ENCODE measurements around the gene GHR. TPM values are rescaled to one million over a fixed set of nuclear protein-coding genes. Genes with fewer than 3 reads are reported as not detected.
A peak's percentile ranks its signal among the peaks of the same experiment; 100 is the strongest.

Gene GHR
- total RNA-seq, 4 donors from 2014 or later, result 0.40 to 11.6 (median 7.6) TPM

- H3K36me3 ChIP-seq, result no peaks in the 10 kb centered on the region
- no peak for DNase-seq
- in situ Hi-C loops (cut with MboI; ENCODE audit: low pct_ligation_motif_present in 1 of 4, low pct_unique_long_range_greater_than_20kb in 1 of 4, low sequenced_read_pairs in 3 of 4), result no loop called here
- no peak for TF ChIP-seq EP300 (IDR thresholded peaks at IDR 0.05; ENCODE audit: low read depth)
- TF ChIP-seq, protein P1, sequence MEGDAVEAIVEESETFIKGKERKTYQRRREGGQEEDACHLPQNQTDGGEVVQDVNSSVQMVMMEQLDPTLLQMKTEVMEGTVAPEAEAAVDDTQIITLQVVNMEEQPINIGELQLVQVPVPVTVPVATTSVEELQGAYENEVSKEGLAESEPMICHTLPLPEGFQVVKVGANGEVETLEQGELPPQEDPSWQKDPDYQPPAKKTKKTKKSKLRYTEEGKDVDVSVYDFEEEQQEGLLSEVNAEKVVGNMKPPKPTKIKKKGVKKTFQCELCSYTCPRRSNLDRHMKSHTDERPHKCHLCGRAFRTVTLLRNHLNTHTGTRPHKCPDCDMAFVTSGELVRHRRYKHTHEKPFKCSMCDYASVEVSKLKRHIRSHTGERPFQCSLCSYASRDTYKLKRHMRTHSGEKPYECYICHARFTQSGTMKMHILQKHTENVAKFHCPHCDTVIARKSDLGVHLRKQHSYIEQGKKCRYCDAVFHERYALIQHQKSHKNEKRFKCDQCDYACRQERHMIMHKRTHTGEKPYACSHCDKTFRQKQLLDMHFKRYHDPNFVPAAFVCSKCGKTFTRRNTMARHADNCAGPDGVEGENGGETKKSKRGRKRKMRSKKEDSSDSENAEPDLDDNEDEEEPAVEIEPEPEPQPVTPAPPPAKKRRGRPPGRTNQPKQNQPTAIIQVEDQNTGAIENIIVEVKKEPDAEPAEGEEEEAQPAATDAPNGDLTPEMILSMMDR (IDR thresholded peaks at IDR 0.05), result peak in 1 of 5 experiments; percentile 14
- intact Hi-C loops (cut with DNase I; ENCODE audit: low total_unique reads), result no loop called here
- no peaks in the 10 kb centered on the region for H3K4me1 ChIP-seq
- H3K9me3 ChIP-seq, result no peaks in the 10 kb centered on the region
- H3K27me3 ChIP-seq, result no peaks in the 10 kb centered on the region
- H3K4me3 ChIP-seq, result no peak overlapping the region
- 59 to 64% methylated on average over 2 of the region's 2 CpGs for WGBS, 2 donors (ENCODE audit: low coverage in 1 of 2)
- H3K27ac ChIP-seq, result no peak overlapping the region
Measured at GRCh38 chr5:42636425-42636824, 213.2 kb downstream of the GHR start.

- H3K4me1 ChIP-seq, result no peaks in the 10 kb centered on the region
- intact Hi-C loops (cut with DNase I; ENCODE audit: low total_unique reads), result no loop called here
- TF ChIP-seq, protein P1 (IDR thresholded peaks at IDR 0.05), result no peak
- no peak for TF ChIP-seq EP300 (IDR thresholded peaks at IDR 0.05; ENCODE audit: low read depth)
- TF ChIP-seq POLR2AphosphoS5 (IDR thresholded peaks at IDR 0.05), result no peak
- no peak for TF ChIP-seq POLR2A (IDR thresholded peaks at IDR 0.05)
- no peaks in the 10 kb centered on the region for H3K27me3 ChIP-seq
- no peaks in the 10 kb centered on the region for H3K36me3 ChIP-seq
- in situ Hi-C loops (cut with MboI; ENCODE audit: low pct_ligation_motif_present in 1 of 4, low pct_unique_long_range_greater_than_20kb in 1 of 4, low sequenced_read_pairs in 3 of 4), result no loop called here
- H3K9me3 ChIP-seq, result no peaks in the 10 kb centered on the region
- no peak overlapping the region for H3K27ac ChIP-seq
- 56 to 65% methylated on average over 1 of the region's 1 CpG for WGBS, 2 donors (ENCODE audit: low coverage in 1 of 2)
- H3K4me3 ChIP-seq, result no peak overlapping the region
- DNase-seq, result no peak
Measured at GRCh38 chr5:42636946-42637345, 213.7 kb downstream of the GHR start.

DNA sequence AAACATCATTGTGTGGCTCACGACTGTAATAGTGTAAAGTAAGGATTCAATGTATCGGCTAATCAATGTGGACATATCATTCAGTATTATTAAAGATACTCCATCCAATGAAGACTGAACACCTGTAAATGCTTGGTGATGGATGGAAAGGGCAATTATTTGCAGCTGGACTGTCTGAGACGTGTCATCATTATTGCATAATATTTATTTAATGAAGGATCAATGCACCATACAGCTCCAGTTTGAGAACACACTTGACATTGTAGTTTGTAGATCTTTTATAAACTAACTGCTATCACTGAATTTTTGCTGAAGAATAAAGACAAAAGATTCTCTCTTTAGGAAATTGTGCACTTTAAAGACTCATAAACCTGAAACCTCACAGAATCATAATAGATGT is 215.7 kb downstream of the GHR start:
- 83 to 95% methylated on average over 2 to 3 of the region's 3 CpGs for WGBS, 2 donors (ENCODE audit: low coverage in 1 of 2)
- Histone ChIP-seq H3K36me3 (no peaks in the 10 kb centered on the region), H3K27ac (no peak overlapping the region), H3K4me3 (no peak overlapping the region), H3K27me3 (no peaks in the 10 kb centered on the region), H3K4me1 (no peaks in the 10 kb centered on the region), H3K9me3 (no peaks in the 10 kb centered on the region)
- intact Hi-C loops (cut with DNase I; ENCODE audit: low total_unique reads), result no loop called here
- in situ Hi-C loops (cut with MboI; ENCODE audit: low pct_ligation_motif_present in 1 of 4, low pct_unique_long_range_greater_than_20kb in 1 of 4, low sequenced_read_pairs in 3 of 4), result no loop called here
- TF ChIP-seq EP300 (IDR thresholded peaks at IDR 0.05; ENCODE audit: low read depth) (no peak), POLR2A (IDR thresholded peaks at IDR 0.05) (no peak), POLR2AphosphoS5 (IDR thresholded peaks at IDR 0.05) (no peak)
- TF ChIP-seq, protein P1 (IDR thresholded peaks at IDR 0.05), result no peak
- DNase-seq, result no peak

- no peak for DNase-seq
- no peak for TF ChIP-seq POLR2A (IDR thresholded peaks at IDR 0.05)
- TF ChIP-seq EP300 (IDR thresholded peaks at IDR 0.05; ENCODE audit: low read depth), result no peak
- TF ChIP-seq, protein P1 (IDR thresholded peaks at IDR 0.05), result no peak
- no peak for TF ChIP-seq POLR2AphosphoS5 (IDR thresholded peaks at IDR 0.05)
- Histone ChIP-seq H3K4me1 (no peaks in the 10 kb centered on the region), H3K4me3 (no peak overlapping the region), H3K36me3 (no peaks in the 10 kb centered on the region), H3K27ac (no peak overlapping the region), H3K27me3 (no peaks in the 10 kb centered on the region), H3K9me3 (no peaks in the 10 kb centered on the region)
- WGBS, 2 donors (ENCODE audit: low coverage in 1 of 2), result 89 to 92% methylated on average over 2 of the region's 2 CpGs
- in situ Hi-C loops (cut with MboI; ENCODE audit: low pct_ligation_motif_present in 1 of 4, low pct_unique_long_range_greater_than_20kb in 1 of 4, low sequenced_read_pairs in 3 of 4), result no loop called here
- intact Hi-C loops (cut with DNase I; ENCODE audit: low total_unique reads), result no loop called here
Measured at GRCh38 chr5:42640835-42641234, 217.6 kb downstream of the GHR start.
